IMR-90 (cell line): ENCODE data around the gene IGF1. TPM values are rescaled to one million over a fixed set of nuclear protein-coding genes. Genes with fewer than 3 reads are reported as not detected.

Experiments
- ATAC-seq: fragments of 200-7000 bp; cut with Tn5 transposase; 2 replicates; pipeline ENCODE4 v1.9.1; 2020; ENCODE audit warnings: low read depth, mild to moderate bottlenecking, moderate library complexity
- BruUV-seq: library from RNA; stranded (reverse); fragments of 400-500 nt; replicated peaks from 2 replicates; lab custom pipeline; 2021; lab: Mats Ljungman, UMichigan
- CTCF ChIA-PET: fragments of 300-600 bp; formaldehyde crosslinking; extraction: SDS; loops from one replicate; lab custom pipeline; 2021; ENCODE audit warnings: antibody characterized with exemption; lab: Yijun Ruan, JAX
- POLR2A ChIA-PET: fragments of 300-600 bp; sonication (Branson Sonifier 250); formaldehyde crosslinking; loops from one replicate; lab custom pipeline; 2022; ENCODE audit warnings: antibody characterized with exemption; ENCODE audit not compliant: unreplicated experiment; lab: Charles Lee
- DNase-seq: peaks from one replicate; pipeline ENCODE4 v3.0.0; 2013
- H2AFZ ChIP-seq: replicated peaks from 2 replicates; pipeline ENCODE3; 2013; ENCODE audit warnings: low read length, mild to moderate bottlenecking; ENCODE audit not compliant: poor library complexity
- H2AK5ac ChIP-seq: 2 replicates; pipeline ENCODE4 v1.6.1; 2013; ENCODE audit warnings: low read depth, low read length, inconsistent platforms
- H2AK9ac ChIP-seq: replicated peaks from 2 replicates; pipeline ENCODE3; 2013; ENCODE audit warnings: mild to moderate bottlenecking, low read depth, low read length, moderate library complexity; ENCODE audit not compliant: poor library complexity
- H2BK120ac ChIP-seq: 2 replicates; pipeline ENCODE4 v1.6.1; 2013; ENCODE audit warnings: low read depth, low read length, inconsistent platforms
- H2BK15ac ChIP-seq: 3 replicates; pipeline ENCODE4 v1.6.1; 2013; ENCODE audit warnings: low read depth, low read length, inconsistent platforms
- H2BK20ac ChIP-seq: 2 replicates; pipeline ENCODE4 v1.6.1; 2013; ENCODE audit warnings: low read depth, mild to moderate bottlenecking, inconsistent platforms, low read length, moderate library complexity
- H2BK5ac ChIP-seq: 2 replicates; pipeline ENCODE4 v1.6.1; 2013; ENCODE audit warnings: mild to moderate bottlenecking, low read depth, low read length, inconsistent platforms; ENCODE audit not compliant: poor library complexity, severe bottlenecking
- H3K14ac ChIP-seq: replicated peaks from 2 replicates; pipeline ENCODE4 v1.6.1; 2013; ENCODE audit warnings: low read depth, low read length, inconsistent platforms
- H3K18ac ChIP-seq: 2 replicates; pipeline ENCODE4 v1.6.1; 2013; ENCODE audit warnings: low read depth, low read length, control low read depth
- H3K23ac ChIP-seq: 2 replicates; pipeline ENCODE4 v1.6.1; 2013; ENCODE audit warnings: low read depth, low read length, inconsistent platforms
- H3K27ac ChIP-seq: 2 replicates; pipeline ENCODE4 v1.5.1; 2013; ENCODE audit warnings: mild to moderate bottlenecking, control low read depth, low read length; ENCODE audit not compliant: insufficient read depth
- H3K27me3 ChIP-seq: 2 replicates; pipeline ENCODE4 v1.6.1; 2013; ENCODE audit warnings: low read length; ENCODE audit not compliant: control insufficient read depth, insufficient read depth
- H3K36me3 ChIP-seq: 2 replicates; pipeline ENCODE4 v1.6.1; 2013; ENCODE audit warnings: low read length, mixed read lengths; ENCODE audit not compliant: control insufficient read depth, insufficient read depth
- H3K4ac ChIP-seq: 2 replicates; pipeline ENCODE4 v1.6.1; 2013; ENCODE audit warnings: low read depth, low read length, inconsistent platforms
- H3K4me1 ChIP-seq: 2 replicates; pipeline ENCODE4 v1.6.1; 2013; ENCODE audit warnings: low read length, mixed read lengths; ENCODE audit not compliant: control insufficient read depth, insufficient read depth
- H3K4me2 ChIP-seq: 2 replicates; pipeline ENCODE4 v1.6.1; 2013; ENCODE audit warnings: low read depth, mild to moderate bottlenecking, control low read depth, low read length, moderate library complexity
- H3K4me3 ChIP-seq: 2 replicates; pipeline ENCODE4 v1.5.1; 2013; ENCODE audit warnings: low read depth, mild to moderate bottlenecking, control low read depth, low read length, moderate library complexity; ENCODE audit not compliant: insufficient read depth
- H3K56ac ChIP-seq: 2 replicates; pipeline ENCODE4 v1.6.1; 2013; ENCODE audit warnings: low read length, inconsistent platforms; ENCODE audit not compliant: insufficient read depth; ENCODE audit errors: extremely low read depth
- H3K79me1 ChIP-seq, 2 experiments: 2 replicates each; pipeline ENCODE4 v1.6.1; 2013; ENCODE audit warnings: low read length in 2 of 2, inconsistent platforms in 1 of 2, low read depth in 1 of 2
- H3K9ac ChIP-seq: 2 replicates; pipeline ENCODE4 v1.6.1; 2013; ENCODE audit warnings: low read depth, low read length, control low read depth
- H3K9me1 ChIP-seq: 2 replicates; pipeline ENCODE4 v1.6.1; 2013; ENCODE audit warnings: low read length, inconsistent platforms; ENCODE audit not compliant: insufficient read depth
- H3K9me3 ChIP-seq: 2 replicates; pipeline ENCODE4 v1.6.1; 2013; ENCODE audit warnings: low read length; ENCODE audit not compliant: control insufficient read depth, insufficient read depth
- H4K20me1 ChIP-seq: 2 replicates; pipeline ENCODE4 v1.6.1; 2013; ENCODE audit warnings: low read length, inconsistent platforms; ENCODE audit not compliant: insufficient read depth
- H4K5ac ChIP-seq: 2 replicates; pipeline ENCODE4 v1.6.1; 2013; ENCODE audit warnings: mild to moderate bottlenecking, low read depth, low read length, control low read depth
- H4K8ac ChIP-seq, 2 experiments: 2 replicates each; pipeline ENCODE4 v1.6.1; 2013; ENCODE audit warnings: low read depth in 2 of 2, low read length in 2 of 2, control low read depth in 1 of 2, inconsistent platforms in 1 of 2
- H4K91ac ChIP-seq: 2 replicates; pipeline ENCODE4 v1.6.1; 2013; ENCODE audit warnings: low read depth, low read length, inconsistent platforms; ENCODE audit not compliant: insufficient read depth
- BHLHE40 ChIP-seq: fragments of 150-350 bp; IDR thresholded peaks from 2 replicates; pipeline ENCODE4 v1.6.1; 2016; ENCODE audit warnings: mild to moderate bottlenecking, low read depth, low read length
- CTCF ChIP-seq: conservative IDR thresholded peaks from 2 replicates; pipeline ENCODE4 v1.5.1; 2012; ENCODE audit warnings: mild to moderate bottlenecking, low read depth, low read length, improper control_type of control experiment
- MAFK ChIP-seq: IDR thresholded peaks from 2 replicates; pipeline ENCODE4 v1.6.1; 2012; ENCODE audit warnings: low read depth, low read length, improper control_type of control experiment
- NFE2L2 ChIP-seq: fragments of 150-350 bp; IDR thresholded peaks from 2 replicates; pipeline ENCODE4 v1.6.1; 2016; ENCODE audit warnings: low read depth, mild to moderate bottlenecking, low read length
- RAD21 ChIP-seq: IDR thresholded peaks from 2 replicates; pipeline ENCODE4 v1.6.1; 2012; ENCODE audit warnings: low read length, improper control_type of control experiment
- SMC3 ChIP-seq: fragments of 150-350 bp; IDR thresholded peaks from 2 replicates; pipeline ENCODE4 v1.6.1; 2016; ENCODE audit warnings: low read depth, mild to moderate bottlenecking, antibody characterized with exemption, low read length, moderate library complexity
- whole genome bisulfite sequencing, 2 experiments: methylation state at CpG; one replicate each; pipeline versions ENCODE4 v1.1.5 to v1.1.7; 2013; ENCODE audit warnings: missing lambda C conversion rate in 2 of 2; ENCODE audit not compliant: insufficient read length in 1 of 2; ENCODE audit errors: extremely low coverage in 2 of 2; 5-methylcytosine and 5-hydroxymethylcytosine counted together
- dilution Hi-C: fragments of 300-500 bp; cut with HindIII; formaldehyde crosslinking; loops from one replicate; pipeline ENCODE4 v1.14.3; 2018; ENCODE audit warnings: low sequenced_read_pairs; ENCODE audit not compliant: unreplicated experiment
- in situ Hi-C: fragments of 300-500 bp; cut with MboI; formaldehyde crosslinking; loops from 3 replicates; pipeline ENCODE4 v1.14.3; 2019; ENCODE audit warnings: low sequenced_read_pairs, inconsistent platforms, mixed read lengths
- intact Hi-C: fragments of 100-400 bp; cut with micrococcal nuclease; formaldehyde crosslinking; loops from 2 replicates; pipeline ENCODE4 v1.10.0; 2022
- polyA plus RNA-seq, 3 experiments: library from polyadenylated mRNA; depleted of rRNA; stranded (reverse); fragments of >200 nt; gene quantifications; 2 replicates each; pipeline ENCODE4 v1.2.3, GENCODE V29; 2012; ENCODE audit warnings: low replicate concordance in 1 of 3
- total RNA-seq: library from RNA; depleted of rRNA; stranded (reverse); fragments of >200 nt; gene quantifications from 2 replicates; pipeline ENCODE4 v1.2.3, GENCODE V29; 2012

The IGF1 gene
- total and polyA plus RNA-seq, 2 of the 4 experiments (the other 2 are of a cell fraction): under 0.01 to 0.12 TPM

DNA sequence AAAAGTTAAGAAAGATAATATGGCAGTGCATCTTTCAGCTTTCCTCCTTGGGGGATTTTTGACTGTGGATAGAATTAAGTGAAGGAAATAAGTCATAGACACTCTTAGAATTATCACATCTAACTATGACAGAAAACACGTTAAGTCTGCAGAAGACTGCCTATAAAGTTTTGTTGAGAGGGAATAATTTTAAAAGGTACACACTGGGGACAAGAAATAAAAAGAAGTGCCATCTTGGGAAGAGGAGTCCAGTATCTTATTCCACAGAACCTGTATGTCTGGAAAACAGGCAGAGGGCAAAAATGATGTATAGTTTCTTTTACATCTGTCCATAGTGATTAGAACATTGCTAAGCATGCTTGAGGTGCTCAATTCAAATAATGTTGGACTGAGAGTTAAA, 80.7 kb downstream of the IGF1 start:
- H3K9me3 ChIP-seq: no peaks in the 10 kb centered on the region
- no peak overlapping the region for H3K27ac ChIP-seq
- H3K4me3 ChIP-seq: no peak overlapping the region
- H3K79me1 ChIP-seq: no peaks in the 10 kb centered on the region
- no peak overlapping the region for H3K56ac ChIP-seq
- no peak overlapping the region for H2BK20ac ChIP-seq
- no peaks in the 10 kb centered on the region for H3K9me1 ChIP-seq
- no peak overlapping the region for H4K5ac ChIP-seq
- H2BK5ac ChIP-seq: no peak overlapping the region
- dilution Hi-C loops (no loop called here), intact Hi-C loops (no loop called here), in situ Hi-C loops (no loop called here)
- no CpG with 5 or more reads among the region's 1 CpG for WGBS, 2 experiments
- no peak overlapping the region for H3K9ac ChIP-seq
- no peak overlapping the region for H2BK15ac ChIP-seq
- TF ChIP-seq NFE2L2 (no peak), BHLHE40 (no peak), MAFK (no peak), SMC3 (no peak), CTCF (no peak), RAD21 (no peak)
- H3K4ac ChIP-seq: no peak overlapping the region
- no peak overlapping the region for H2AFZ ChIP-seq
- no peak overlapping the region for H2AK5ac ChIP-seq
- no peak overlapping the region for H4K91ac ChIP-seq
- no peak overlapping the region for H2AK9ac ChIP-seq
- no peak overlapping the region for H3K18ac ChIP-seq
- no peaks in the 10 kb centered on the region for H4K20me1 ChIP-seq
- H3K23ac ChIP-seq: no peak overlapping the region
- DNase-seq (no peak), ATAC-seq (no peak)
- no peak overlapping the region for H3K14ac ChIP-seq
- ChIA-PET CTCF (interaction anchor here (0.6 to 1.0 kb wide), 2 partner anchors 9 to 42 kb away, joined by 3 read pairs; no protein-coding TSS in a partner anchor), POLR2A (no interaction called here)
- no peak overlapping the region for H4K8ac ChIP-seq
- no TSS peak for BruUV-seq
- no peak overlapping the region for H3K4me2 ChIP-seq
- no peaks in the 10 kb centered on the region for H3K27me3 ChIP-seq
- no peaks in the 10 kb centered on the region for H3K36me3 ChIP-seq
- H3K4me1 ChIP-seq: 0 out of 2 replicates have a peak, but pooled peaks cover 2% of the 10 kb centered on the region
- no peak overlapping the region for H2BK120ac ChIP-seq
